IMR-90 (cell line): ENCODE measurements around the gene CSNK2A2. TPM values are rescaled to one million over a fixed set of nuclear protein-coding genes. Genes with fewer than 3 reads are reported as not detected.

Source experiments
- ATAC-seq: fragments of 200-7000 bp; cut with Tn5 transposase; 2 replicates; pipeline ENCODE4 v1.9.1; 2020; ENCODE audit warnings: low read depth, mild to moderate bottlenecking, moderate library complexity
- BruUV-seq: library from RNA; stranded (reverse); fragments of 400-500 nt; replicated peaks from 2 replicates; lab custom pipeline; 2021; lab: Mats Ljungman, UMichigan
- CTCF ChIA-PET: fragments of 300-600 bp; formaldehyde crosslinking; extraction: SDS; loops from one replicate; lab custom pipeline; 2021; ENCODE audit warnings: antibody characterized with exemption; lab: Yijun Ruan, JAX
- POLR2A ChIA-PET: fragments of 300-600 bp; sonication (Branson Sonifier 250); formaldehyde crosslinking; loops from one replicate; lab custom pipeline; 2022; ENCODE audit warnings: antibody characterized with exemption; ENCODE audit not compliant: unreplicated experiment; lab: Charles Lee
- DNase-seq: peaks from one replicate; pipeline ENCODE4 v3.0.0; 2013
- H2AFZ ChIP-seq: replicated peaks from 2 replicates; pipeline ENCODE3; 2013; ENCODE audit warnings: low read length, mild to moderate bottlenecking; ENCODE audit not compliant: poor library complexity
- H2AK5ac ChIP-seq: 2 replicates; pipeline ENCODE4 v1.6.1; 2013; ENCODE audit warnings: low read depth, low read length, inconsistent platforms
- H2AK9ac ChIP-seq: replicated peaks from 2 replicates; pipeline ENCODE3; 2013; ENCODE audit warnings: mild to moderate bottlenecking, low read depth, low read length, moderate library complexity; ENCODE audit not compliant: poor library complexity
- H2BK120ac ChIP-seq: 2 replicates; pipeline ENCODE4 v1.6.1; 2013; ENCODE audit warnings: low read depth, low read length, inconsistent platforms
- H2BK15ac ChIP-seq: 3 replicates; pipeline ENCODE4 v1.6.1; 2013; ENCODE audit warnings: low read depth, low read length, inconsistent platforms
- H2BK20ac ChIP-seq: 2 replicates; pipeline ENCODE4 v1.6.1; 2013; ENCODE audit warnings: low read depth, mild to moderate bottlenecking, inconsistent platforms, low read length, moderate library complexity
- H2BK5ac ChIP-seq: 2 replicates; pipeline ENCODE4 v1.6.1; 2013; ENCODE audit warnings: mild to moderate bottlenecking, low read depth, low read length, inconsistent platforms; ENCODE audit not compliant: poor library complexity, severe bottlenecking
- H3K14ac ChIP-seq: replicated peaks from 2 replicates; pipeline ENCODE4 v1.6.1; 2013; ENCODE audit warnings: low read depth, low read length, inconsistent platforms
- H3K18ac ChIP-seq: 2 replicates; pipeline ENCODE4 v1.6.1; 2013; ENCODE audit warnings: low read depth, low read length, control low read depth
- H3K23ac ChIP-seq: 2 replicates; pipeline ENCODE4 v1.6.1; 2013; ENCODE audit warnings: low read depth, low read length, inconsistent platforms
- H3K27ac ChIP-seq: 2 replicates; pipeline ENCODE4 v1.5.1; 2013; ENCODE audit warnings: mild to moderate bottlenecking, control low read depth, low read length; ENCODE audit not compliant: insufficient read depth
- H3K27me3 ChIP-seq: 2 replicates; pipeline ENCODE4 v1.6.1; 2013; ENCODE audit warnings: low read length; ENCODE audit not compliant: control insufficient read depth, insufficient read depth
- H3K36me3 ChIP-seq: 2 replicates; pipeline ENCODE4 v1.6.1; 2013; ENCODE audit warnings: low read length, mixed read lengths; ENCODE audit not compliant: control insufficient read depth, insufficient read depth
- H3K4ac ChIP-seq: 2 replicates; pipeline ENCODE4 v1.6.1; 2013; ENCODE audit warnings: low read depth, low read length, inconsistent platforms
- H3K4me1 ChIP-seq: 2 replicates; pipeline ENCODE4 v1.6.1; 2013; ENCODE audit warnings: low read length, mixed read lengths; ENCODE audit not compliant: control insufficient read depth, insufficient read depth
- H3K4me2 ChIP-seq: 2 replicates; pipeline ENCODE4 v1.6.1; 2013; ENCODE audit warnings: low read depth, mild to moderate bottlenecking, control low read depth, low read length, moderate library complexity
- H3K4me3 ChIP-seq: 2 replicates; pipeline ENCODE4 v1.5.1; 2013; ENCODE audit warnings: low read depth, mild to moderate bottlenecking, control low read depth, low read length, moderate library complexity; ENCODE audit not compliant: insufficient read depth
- H3K56ac ChIP-seq: 2 replicates; pipeline ENCODE4 v1.6.1; 2013; ENCODE audit warnings: low read length, inconsistent platforms; ENCODE audit not compliant: insufficient read depth; ENCODE audit errors: extremely low read depth
- H3K79me1 ChIP-seq, 2 experiments: 2 replicates each; pipeline ENCODE4 v1.6.1; 2013; ENCODE audit warnings: low read length in 2 of 2, inconsistent platforms in 1 of 2, low read depth in 1 of 2
- H3K9ac ChIP-seq: 2 replicates; pipeline ENCODE4 v1.6.1; 2013; ENCODE audit warnings: low read depth, low read length, control low read depth
- H3K9me1 ChIP-seq: 2 replicates; pipeline ENCODE4 v1.6.1; 2013; ENCODE audit warnings: low read length, inconsistent platforms; ENCODE audit not compliant: insufficient read depth
- H3K9me3 ChIP-seq: 2 replicates; pipeline ENCODE4 v1.6.1; 2013; ENCODE audit warnings: low read length; ENCODE audit not compliant: control insufficient read depth, insufficient read depth
- H4K20me1 ChIP-seq: 2 replicates; pipeline ENCODE4 v1.6.1; 2013; ENCODE audit warnings: low read length, inconsistent platforms; ENCODE audit not compliant: insufficient read depth
- H4K5ac ChIP-seq: 2 replicates; pipeline ENCODE4 v1.6.1; 2013; ENCODE audit warnings: mild to moderate bottlenecking, low read depth, low read length, control low read depth
- H4K8ac ChIP-seq, 2 experiments: 2 replicates each; pipeline ENCODE4 v1.6.1; 2013; ENCODE audit warnings: low read depth in 2 of 2, low read length in 2 of 2, control low read depth in 1 of 2, inconsistent platforms in 1 of 2
- H4K91ac ChIP-seq: 2 replicates; pipeline ENCODE4 v1.6.1; 2013; ENCODE audit warnings: low read depth, low read length, inconsistent platforms; ENCODE audit not compliant: insufficient read depth
- BHLHE40 ChIP-seq: fragments of 150-350 bp; IDR thresholded peaks from 2 replicates; pipeline ENCODE4 v1.6.1; 2016; ENCODE audit warnings: mild to moderate bottlenecking, low read depth, low read length
- CEBPB ChIP-seq: IDR thresholded peaks from 2 replicates; pipeline ENCODE4 v1.6.1; 2012; ENCODE audit warnings: low read depth, low read length, improper control_type of control experiment
- CHD1 ChIP-seq: IDR thresholded peaks from 2 replicates; pipeline ENCODE4 v1.6.1; 2012; ENCODE audit warnings: low read depth, low read length, improper control_type of control experiment
- CTCF ChIP-seq: conservative IDR thresholded peaks from 2 replicates; pipeline ENCODE4 v1.5.1; 2012; ENCODE audit warnings: mild to moderate bottlenecking, low read depth, low read length, improper control_type of control experiment
- ELK1 ChIP-seq: fragments of 150-350 bp; IDR thresholded peaks from 2 replicates; pipeline ENCODE4 v1.6.1; 2016; ENCODE audit warnings: low read depth, mild to moderate bottlenecking, low read length, moderate library complexity, borderline replicate concordance
- FOS ChIP-seq: fragments of 150-350 bp; IDR thresholded peaks from 2 replicates; pipeline ENCODE4 v1.6.1; 2016; ENCODE audit warnings: low read depth, low read length
- MAFK ChIP-seq: IDR thresholded peaks from 2 replicates; pipeline ENCODE4 v1.6.1; 2012; ENCODE audit warnings: low read depth, low read length, improper control_type of control experiment
- MAZ ChIP-seq: IDR thresholded peaks from 2 replicates; pipeline ENCODE4 v1.6.1; 2012; ENCODE audit warnings: low read depth, mild to moderate bottlenecking, low read length, improper control_type of control experiment, moderate library complexity, borderline replicate concordance
- MXI1 ChIP-seq: IDR thresholded peaks from 2 replicates; pipeline ENCODE4 v1.6.1; 2012; ENCODE audit warnings: low read depth, mild to moderate bottlenecking, low read length, moderate library complexity, borderline replicate concordance
- NFE2L2 ChIP-seq: fragments of 150-350 bp; IDR thresholded peaks from 2 replicates; pipeline ENCODE4 v1.6.1; 2016; ENCODE audit warnings: low read depth, mild to moderate bottlenecking, low read length
- RAD21 ChIP-seq: IDR thresholded peaks from 2 replicates; pipeline ENCODE4 v1.6.1; 2012; ENCODE audit warnings: low read length, improper control_type of control experiment
- RCOR1 ChIP-seq: IDR thresholded peaks from 2 replicates; pipeline ENCODE4 v1.6.1; 2012; ENCODE audit warnings: mild to moderate bottlenecking, low read length, improper control_type of control experiment; ENCODE audit not compliant: insufficient replicate concordance
- RFX5 ChIP-seq: IDR thresholded peaks from 2 replicates; pipeline ENCODE4 v1.8.0; 2012; ENCODE audit warnings: low read depth, mild to moderate bottlenecking, low read length, moderate library complexity
- SMC3 ChIP-seq: fragments of 150-350 bp; IDR thresholded peaks from 2 replicates; pipeline ENCODE4 v1.6.1; 2016; ENCODE audit warnings: low read depth, mild to moderate bottlenecking, antibody characterized with exemption, low read length, moderate library complexity
- WGBS, 2 experiments: methylation state at CpG; one replicate each; pipeline versions ENCODE4 v1.1.5 to v1.1.7; 2013; ENCODE audit warnings: missing lambda C conversion rate in 2 of 2; ENCODE audit not compliant: insufficient read length in 1 of 2; ENCODE audit errors: extremely low coverage in 2 of 2; 5-methylcytosine and 5-hydroxymethylcytosine counted together
- dilution Hi-C: fragments of 300-500 bp; cut with HindIII; formaldehyde crosslinking; loops from one replicate; pipeline ENCODE4 v1.14.3; 2018; ENCODE audit warnings: low sequenced_read_pairs; ENCODE audit not compliant: unreplicated experiment
- in situ Hi-C: fragments of 300-500 bp; cut with MboI; formaldehyde crosslinking; loops from 3 replicates; pipeline ENCODE4 v1.14.3; 2019; ENCODE audit warnings: low sequenced_read_pairs, inconsistent platforms, mixed read lengths
- intact Hi-C: fragments of 100-400 bp; cut with micrococcal nuclease; formaldehyde crosslinking; loops from 2 replicates; pipeline ENCODE4 v1.10.0; 2022
- polyA plus RNA-seq, 3 experiments: library from polyadenylated mRNA; depleted of rRNA; stranded (reverse); fragments of >200 nt; gene quantifications; 2 replicates each; pipeline ENCODE4 v1.2.3, GENCODE V29; 2012; ENCODE audit warnings: low replicate concordance in 1 of 3
- total RNA-seq: library from RNA; depleted of rRNA; stranded (reverse); fragments of >200 nt; gene quantifications from 2 replicates; pipeline ENCODE4 v1.2.3, GENCODE V29; 2012

The CSNK2A2 gene
- total and polyA plus RNA-seq, 2 of the 4 experiments (the other 2 are of a cell fraction), result 15.6 to 27.5 TPM

GRCh38 chr16:58111302-58111627, 86.6 kb downstream of the CSNK2A2 start:
- no peak overlapping the region for H3K56ac ChIP-seq
- no peak overlapping the region for H4K5ac ChIP-seq
- ATAC-seq (no peak), DNase-seq (no peak)
- intact Hi-C loops (no loop called here), dilution Hi-C loops (no loop called here), in situ Hi-C loops (loop anchor here (25.0 kb wide), 1 partner anchor 199 kb away; no protein-coding TSS in a partner anchor)
- no peak overlapping the region for H3K9ac ChIP-seq
- H2BK5ac ChIP-seq, result no peak overlapping the region
- no peak overlapping the region for H4K91ac ChIP-seq
- H3K4me1 ChIP-seq, result peaks cover 8% of the 10 kb centered on the region
- H4K20me1 ChIP-seq, result peaks cover 8% of the 10 kb centered on the region; the same call in 1 of the 2 replicates
- no peak overlapping the region for H3K27ac ChIP-seq
- no peaks in the 10 kb centered on the region for H3K9me3 ChIP-seq
- H2AK9ac ChIP-seq, result no peak overlapping the region
- H2BK120ac ChIP-seq, result no peak overlapping the region
- peaks cover 11% of the 10 kb centered on the region for H3K9me1 ChIP-seq
- no TSS peak for BruUV-seq
- no CpG with 5 or more reads among the region's 3 CpGs for WGBS, 2 experiments
- no peak overlapping the region for H2BK15ac ChIP-seq
- no peak overlapping the region for H2BK20ac ChIP-seq
- no peak overlapping the region for H3K4ac ChIP-seq
- no peak overlapping the region for H3K18ac ChIP-seq
- H3K36me3 ChIP-seq, result peaks cover 15% of the 10 kb centered on the region
- ChIA-PET POLR2A (no interaction called here), CTCF (no interaction called here)
- no peak overlapping the region for H2AK5ac ChIP-seq
- no peak overlapping the region for H3K4me3 ChIP-seq
- H3K79me1 ChIP-seq, result peaks cover 0 to 1% of the 10 kb centered on the region in 2 experiments; a peak in 2 of 4 replicates
- TF ChIP-seq CHD1 (no peak), CTCF (no peak), MXI1 (no peak), RCOR1 (no peak), ELK1 (no peak), RAD21 (no peak), MAZ (no peak), RFX5 (no peak), MAFK (no peak), NFE2L2 (no peak), BHLHE40 (no peak), FOS (no peak), CEBPB (no peak), SMC3 (no peak)
- H3K14ac ChIP-seq, result no peak overlapping the region
- no peak overlapping the region for H3K23ac ChIP-seq
- H2AFZ ChIP-seq, result no peak overlapping the region
- no peaks in the 10 kb centered on the region for H3K27me3 ChIP-seq
- no peak overlapping the region for H3K4me2 ChIP-seq
- no peak overlapping the region for H4K8ac ChIP-seq
